ENCODE measurements around the gene FOXP1. TPM values are rescaled to one million over a fixed set of nuclear protein-coding genes. Genes with fewer than 3 reads are reported as not detected.

Gene FOXP1
- total RNA-seq, 4 donors from 2014 or later: 86.4 to 107 (median 93.8) TPM

DNA sequence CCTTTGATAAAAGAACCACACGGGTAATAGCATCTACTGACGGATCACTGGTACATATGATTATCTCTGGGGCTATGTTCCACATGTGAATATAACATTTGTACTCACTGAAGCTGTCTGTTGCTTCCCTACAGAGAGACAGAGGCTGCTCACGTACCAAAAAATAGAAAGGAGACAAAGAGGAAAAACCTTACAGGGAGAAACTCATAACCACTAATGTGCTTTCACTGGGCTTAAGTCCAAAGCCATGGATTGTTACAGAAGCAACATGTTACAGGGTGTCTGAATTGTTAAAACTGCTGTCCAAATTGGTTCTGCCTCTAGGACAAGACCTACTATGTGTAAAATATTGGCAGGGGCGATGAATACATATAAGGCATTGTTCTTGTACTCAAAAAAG, 311.9 kb downstream of the FOXP1 start:
- no peak for DNase-seq (ENCODE audit: low spot score in 2 of 2)
- Histone ChIP-seq H3K9me3 (no peaks in the 10 kb centered on the region), H3K27ac (no peak overlapping the region), H3K4me3 (no peak overlapping the region), H3K4me1 (no peaks in the 10 kb centered on the region), H3K36me3 (no peaks in the 10 kb centered on the region), H3K27me3 (no peaks in the 10 kb centered on the region)
- 71 to 74% methylated on average over 4 of the region's 4 CpGs for WGBS, 2 donors
- TF ChIP-seq POLR2A (IDR thresholded peaks at IDR 0.05) (no peak), EP300 (IDR thresholded peaks at IDR 0.05) (no peak)
- TF ChIP-seq, protein P1, sequence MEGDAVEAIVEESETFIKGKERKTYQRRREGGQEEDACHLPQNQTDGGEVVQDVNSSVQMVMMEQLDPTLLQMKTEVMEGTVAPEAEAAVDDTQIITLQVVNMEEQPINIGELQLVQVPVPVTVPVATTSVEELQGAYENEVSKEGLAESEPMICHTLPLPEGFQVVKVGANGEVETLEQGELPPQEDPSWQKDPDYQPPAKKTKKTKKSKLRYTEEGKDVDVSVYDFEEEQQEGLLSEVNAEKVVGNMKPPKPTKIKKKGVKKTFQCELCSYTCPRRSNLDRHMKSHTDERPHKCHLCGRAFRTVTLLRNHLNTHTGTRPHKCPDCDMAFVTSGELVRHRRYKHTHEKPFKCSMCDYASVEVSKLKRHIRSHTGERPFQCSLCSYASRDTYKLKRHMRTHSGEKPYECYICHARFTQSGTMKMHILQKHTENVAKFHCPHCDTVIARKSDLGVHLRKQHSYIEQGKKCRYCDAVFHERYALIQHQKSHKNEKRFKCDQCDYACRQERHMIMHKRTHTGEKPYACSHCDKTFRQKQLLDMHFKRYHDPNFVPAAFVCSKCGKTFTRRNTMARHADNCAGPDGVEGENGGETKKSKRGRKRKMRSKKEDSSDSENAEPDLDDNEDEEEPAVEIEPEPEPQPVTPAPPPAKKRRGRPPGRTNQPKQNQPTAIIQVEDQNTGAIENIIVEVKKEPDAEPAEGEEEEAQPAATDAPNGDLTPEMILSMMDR (IDR thresholded peaks at IDR 0.05): no peak

DNA sequence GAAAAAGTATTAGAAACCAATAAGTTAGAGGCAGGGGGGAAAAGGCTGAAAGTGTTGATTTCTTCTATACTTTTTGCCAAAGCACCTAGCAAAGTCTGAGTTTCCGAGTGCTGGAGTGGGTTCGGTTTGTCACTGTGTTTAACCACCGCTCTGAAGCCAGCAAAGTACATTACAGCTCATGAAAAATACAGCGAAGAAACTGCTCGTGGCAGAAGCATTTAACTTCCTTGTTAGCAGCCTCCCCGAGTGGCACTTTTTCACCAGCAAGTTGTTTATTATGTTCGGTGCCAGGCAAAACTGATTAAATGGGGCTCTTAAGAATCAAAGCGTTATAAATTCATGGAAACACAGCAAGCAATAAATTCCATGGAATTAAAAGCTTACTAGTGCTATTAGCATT, 313.6 kb downstream of the FOXP1 start:
- Histone ChIP-seq H3K4me1 (no peaks in the 10 kb centered on the region), H3K27ac (no peak overlapping the region), H3K27me3 (no peaks in the 10 kb centered on the region), H3K4me3 (no peak overlapping the region), H3K9me3 (no peaks in the 10 kb centered on the region), H3K36me3 (no peaks in the 10 kb centered on the region)
- DNase-seq (ENCODE audit: low spot score in 2 of 2): no peak
- TF ChIP-seq EP300 (IDR thresholded peaks at IDR 0.05): no peak
- TF ChIP-seq POLR2A (IDR thresholded peaks at IDR 0.05): no peak
- TF ChIP-seq, protein P1 (IDR thresholded peaks at IDR 0.05): no peak
- WGBS, 2 donors: 75 to 85% methylated on average over 8 of the region's 8 CpGs

DNA sequence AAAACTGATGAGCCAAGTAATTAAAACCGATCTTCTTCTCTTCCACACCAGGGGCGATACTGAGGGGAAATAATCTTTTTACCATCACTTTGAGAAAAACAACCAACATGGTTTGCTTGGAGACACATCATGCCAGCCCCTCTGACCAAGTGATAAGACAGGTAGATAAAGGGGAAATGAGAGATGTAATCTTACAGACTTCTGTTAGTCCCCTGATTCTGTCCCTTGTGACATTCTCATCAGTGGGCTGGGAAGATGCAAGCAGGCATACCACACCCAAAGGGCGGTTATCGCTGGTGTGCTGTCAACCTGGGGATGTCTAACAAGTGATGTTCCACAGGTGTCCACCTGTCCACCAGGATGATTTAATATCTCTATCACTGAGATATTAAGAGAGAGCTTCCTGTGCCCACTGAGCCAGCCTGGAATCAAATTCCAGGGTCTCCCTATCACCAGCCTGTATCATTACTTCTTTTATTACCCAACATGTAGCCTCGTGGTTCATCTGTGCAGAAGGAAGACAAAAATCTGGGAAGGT, 315.0 kb downstream of the FOXP1 start:
- H3K4me1 ChIP-seq: no peaks in the 10 kb centered on the region
- TF ChIP-seq, protein P1 (IDR thresholded peaks at IDR 0.05): no peak
- no peak for TF ChIP-seq EP300 (IDR thresholded peaks at IDR 0.05)
- TF ChIP-seq POLR2A (IDR thresholded peaks at IDR 0.05): no peak
- H3K9me3 ChIP-seq: no peaks in the 10 kb centered on the region
- no peak for DNase-seq (ENCODE audit: low spot score in 2 of 2)
- H3K27ac ChIP-seq: no peak overlapping the region
- no peaks in the 10 kb centered on the region for H3K27me3 ChIP-seq
- WGBS, 2 donors: 96% methylated on average over 5 of the region's 5 CpGs
- no peaks in the 10 kb centered on the region for H3K36me3 ChIP-seq
- H3K4me3 ChIP-seq: no peak overlapping the region

DNA sequence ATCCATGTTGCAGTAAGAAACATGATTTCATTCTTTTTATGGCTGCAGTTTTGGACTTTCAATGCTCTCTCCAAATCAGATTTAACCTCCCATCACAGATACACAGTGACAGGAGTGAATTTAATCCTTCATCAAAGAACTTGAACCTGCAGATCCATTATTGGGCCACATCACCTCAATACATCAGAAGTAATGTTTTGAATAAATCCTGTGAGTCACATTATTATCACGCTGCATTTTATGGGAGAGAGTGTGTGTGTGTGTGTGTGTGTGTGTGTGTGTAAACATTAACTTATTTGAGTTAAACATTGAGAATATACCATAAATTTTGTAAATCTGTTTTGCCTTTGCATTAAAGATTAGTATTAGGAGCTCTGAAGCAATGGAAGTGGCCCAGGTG, 316.7 kb downstream of the FOXP1 start:
- Histone ChIP-seq H3K27me3 (no peaks in the 10 kb centered on the region), H3K4me1 (no peaks in the 10 kb centered on the region), H3K27ac (no peak overlapping the region), H3K4me3 (no peak overlapping the region), H3K9me3 (no peaks in the 10 kb centered on the region), H3K36me3 (no peaks in the 10 kb centered on the region)
- TF ChIP-seq EP300 (IDR thresholded peaks at IDR 0.05) (no peak), POLR2A (IDR thresholded peaks at IDR 0.05) (no peak)
- TF ChIP-seq, protein P1 (IDR thresholded peaks at IDR 0.05): no peak
- 93 to 94% methylated on average over 1 of the region's 1 CpG for WGBS, 2 donors
- DNase-seq (ENCODE audit: low spot score in 2 of 2): no peak

DNA sequence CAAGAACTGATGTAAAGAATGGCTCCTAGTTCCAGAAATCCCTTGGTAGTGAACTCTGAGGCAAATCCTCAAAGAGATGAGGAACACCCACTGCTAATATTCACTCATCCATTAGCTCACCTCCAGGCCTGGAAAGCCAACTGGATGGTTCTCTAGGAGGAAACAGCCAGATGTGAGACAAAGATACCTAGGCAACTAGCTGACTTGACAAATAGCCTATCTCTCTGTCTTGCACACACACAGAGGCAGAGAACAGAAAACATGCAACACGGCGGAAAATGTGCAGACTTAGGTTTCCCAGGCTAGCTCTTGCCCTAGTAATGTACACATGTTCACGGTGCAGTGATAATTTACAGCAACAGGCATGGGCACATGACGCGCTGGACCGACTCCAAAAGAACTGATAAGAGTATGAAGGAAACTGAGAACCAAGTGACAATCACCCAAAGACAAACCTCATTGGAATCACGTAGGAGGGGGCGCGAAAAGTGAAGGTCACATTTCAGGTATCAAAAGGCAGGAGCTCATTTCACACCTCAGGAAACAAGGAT, 318.1 kb downstream of the FOXP1 start:
- Histone ChIP-seq H3K4me3 (no peak overlapping the region), H3K27me3 (no peaks in the 10 kb centered on the region), H3K27ac (no peak overlapping the region), H3K9me3 (no peaks in the 10 kb centered on the region), H3K36me3 (no peaks in the 10 kb centered on the region), H3K4me1 (no peaks in the 10 kb centered on the region)
- WGBS, 2 donors: 92 to 95% methylated on average over 9 of the region's 9 CpGs
- TF ChIP-seq EP300 (IDR thresholded peaks at IDR 0.05): no peak
- TF ChIP-seq POLR2A (IDR thresholded peaks at IDR 0.05): no peak
- TF ChIP-seq, protein P1 (IDR thresholded peaks at IDR 0.05): no peak
- no peak for DNase-seq (ENCODE audit: low spot score in 2 of 2)
